HG02571 (cell line): Measurements from ENCODE around the gene PPM1N.

Experiments
- ATAC-seq: cut with Tn5 transposase; IDR thresholded peaks from one replicate; pipeline ENCODE4 v1.9.1; 2021; ENCODE audit warnings: mild to moderate bottlenecking, moderate library complexity; ENCODE audit not compliant: unreplicated experiment

The PPM1N gene

GRCh38 chr19:45527731-45528130, 29.5 kb downstream of the PPM1N start:
- ATAC-seq: no peak

- no peak for ATAC-seq
Observed at GRCh38 chr19:45528149-45528743, 30.0 kb downstream of the PPM1N start.

- no peak for ATAC-seq
Observed at GRCh38 chr19:45528744-45529419, 30.6 kb downstream of the PPM1N start.

- no peak for ATAC-seq
Observed at GRCh38 chr19:45529420-45529785, 31.2 kb downstream of the PPM1N start.

- no peak for ATAC-seq
Observed at GRCh38 chr19:45531349-45531748, 33.1 kb downstream of the PPM1N start.

- no peak for ATAC-seq
Observed at GRCh38 chr19:45539459-45539858, 41.2 kb downstream of the PPM1N start.

GRCh38 chr19:45542234-45542668, 44.0 kb downstream of the PPM1N start:
- ATAC-seq: no peak

GRCh38 chr19:45547211-45547770, 49.0 kb downstream of the PPM1N start:
- ATAC-seq: no peak

- no peak for ATAC-seq
Observed at GRCh38 chr19:45547965-45548609, 49.8 kb downstream of the PPM1N start.
